Stimulated activated CD4-positive, alpha-beta T cell treated with anti-CD3 and anti-CD28 coated beads, Interleukin-4, amount 100 ng/mL, for 24 hours (primary cell): ENCODE results near the gene APBA1.
"Not testable (repeated sequence)": the region's sequence is repeated elsewhere in the genome, so short reads cannot be mapped to it uniquely, and the experiment has no call there.

ENCODE experiments used
- DNase-seq: peaks from one replicate; pipeline ENCODE4 v3.0.0-alpha.2; 2020

Gene APBA1

DNA sequence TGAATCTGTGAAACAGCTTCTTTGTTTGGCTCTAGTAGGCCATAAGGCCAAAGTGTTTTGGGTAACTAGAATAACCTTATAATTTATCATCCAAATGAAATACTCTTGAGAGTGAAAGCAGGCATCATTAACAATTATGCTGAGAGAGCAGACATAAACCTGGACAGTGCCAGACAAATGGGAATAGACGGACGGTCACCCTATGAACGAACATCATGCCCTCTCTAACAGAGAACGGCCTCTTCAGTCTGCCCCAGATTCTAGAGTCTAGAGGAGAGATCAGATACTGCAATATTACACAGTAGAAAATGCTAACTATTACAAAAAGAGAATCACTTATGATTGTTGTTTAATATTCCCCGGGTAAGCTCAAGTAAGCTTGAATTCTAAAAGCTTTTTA, 68.5 kb downstream of the APBA1 start:
- no peak for DNase-seq

DNA sequence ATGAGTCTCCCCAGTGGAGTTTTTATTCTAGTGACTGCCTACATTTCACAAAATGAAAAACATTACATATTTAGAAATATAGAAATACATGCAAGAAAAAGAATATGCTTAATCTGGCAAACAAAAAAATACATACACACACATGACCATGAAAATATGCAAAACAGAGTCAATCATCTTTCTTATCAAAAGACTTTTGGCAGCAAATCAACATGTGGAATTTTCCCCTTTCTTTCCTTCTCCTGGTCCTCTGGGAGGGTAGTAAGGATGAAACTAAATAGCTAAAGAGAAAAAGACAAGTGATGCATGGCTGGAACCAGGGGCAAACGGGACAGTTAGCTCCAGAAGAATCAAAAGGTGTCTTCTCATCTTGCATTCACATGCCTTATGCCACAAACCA, 69.4 kb downstream of the APBA1 start:
- DNase-seq = no peak

DNA sequence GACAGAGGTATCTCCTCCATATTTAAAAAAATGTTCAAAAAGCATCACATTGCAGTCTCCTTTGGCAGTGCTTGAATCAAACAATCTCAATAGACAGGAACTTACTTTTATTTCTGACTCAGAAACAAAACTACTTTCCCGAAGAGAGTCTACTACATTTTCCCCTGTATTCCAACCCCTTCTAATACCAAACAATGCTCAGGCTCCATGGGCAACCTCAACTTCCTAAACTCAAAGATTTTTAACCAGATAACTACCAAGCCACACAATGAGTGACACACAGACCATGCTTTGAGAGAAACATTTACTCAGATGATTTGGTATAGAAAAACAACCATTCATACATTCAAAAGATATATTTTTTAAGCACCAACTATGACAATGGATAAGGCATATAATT, 70.5 kb downstream of the APBA1 start:
- no peak for DNase-seq

DNA sequence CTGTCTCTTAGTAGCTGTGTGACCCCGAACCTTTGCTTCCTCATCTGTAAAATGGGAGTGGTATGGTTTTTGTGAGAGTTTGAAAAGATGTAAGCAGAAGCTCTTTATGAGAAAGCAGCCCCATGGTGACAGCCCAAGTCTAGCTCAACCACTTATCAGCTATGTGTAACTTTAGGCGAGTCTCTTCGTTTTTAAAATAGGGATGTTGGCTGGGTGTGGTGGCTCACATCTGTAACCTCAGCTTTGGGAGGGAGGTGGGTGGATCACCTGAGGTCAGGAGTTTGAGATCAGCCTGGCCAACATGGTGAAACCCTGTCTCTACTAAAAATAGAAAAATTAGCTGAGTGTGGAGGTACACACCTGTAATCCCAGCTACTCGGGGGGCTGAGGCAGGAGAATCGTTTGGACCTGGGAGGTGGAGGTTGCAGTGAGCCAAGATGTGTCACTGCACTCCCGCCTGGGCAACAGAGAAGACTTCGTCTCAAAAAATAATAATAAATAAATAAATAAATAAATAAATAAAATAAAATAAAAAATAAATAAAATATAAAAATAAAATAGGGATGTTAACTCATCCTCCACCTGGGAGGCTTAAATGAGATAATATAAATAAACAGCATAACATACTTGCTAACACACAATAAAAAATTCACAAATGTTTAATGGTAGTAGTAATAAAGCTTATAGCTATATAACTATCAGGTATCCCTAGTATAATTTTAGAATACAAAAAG, 71.7 kb downstream of the APBA1 start:
- DNase-seq = no peak

DNA sequence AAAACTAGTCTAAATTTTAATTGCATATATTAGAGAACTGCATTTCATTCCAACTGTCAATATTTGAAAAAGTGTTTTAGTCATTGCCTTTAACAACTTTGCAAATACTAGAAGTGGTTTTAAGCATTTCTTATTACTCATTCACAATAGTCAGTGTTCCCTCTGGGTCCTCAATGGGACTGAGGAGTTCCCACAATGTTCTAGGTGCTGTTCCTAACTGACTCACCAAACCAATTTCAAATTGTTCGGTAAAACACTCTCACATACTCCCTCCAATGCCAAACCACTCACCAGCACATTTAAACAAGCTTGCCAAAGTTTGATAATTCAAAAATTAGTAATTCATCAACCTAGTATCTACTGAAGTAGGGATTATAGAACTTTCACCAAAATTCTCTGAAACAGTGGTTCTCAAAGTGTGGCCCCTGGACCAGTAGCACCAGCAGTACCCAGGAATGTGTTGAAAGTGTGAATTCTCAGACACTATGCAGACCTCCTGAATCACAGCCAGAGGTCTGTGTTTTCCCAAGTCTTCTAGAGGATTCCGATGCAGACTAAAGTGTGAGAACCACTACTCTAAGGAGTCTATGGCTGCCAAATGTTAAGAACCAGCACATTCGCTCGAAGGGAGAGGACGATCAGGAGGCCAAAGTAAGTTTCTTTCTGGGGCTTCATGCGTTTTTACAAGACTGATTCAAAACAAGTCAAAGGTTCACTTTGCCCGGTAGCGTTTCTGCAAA, 72.8 kb downstream of the APBA1 start:
- no peak for DNase-seq

DNA sequence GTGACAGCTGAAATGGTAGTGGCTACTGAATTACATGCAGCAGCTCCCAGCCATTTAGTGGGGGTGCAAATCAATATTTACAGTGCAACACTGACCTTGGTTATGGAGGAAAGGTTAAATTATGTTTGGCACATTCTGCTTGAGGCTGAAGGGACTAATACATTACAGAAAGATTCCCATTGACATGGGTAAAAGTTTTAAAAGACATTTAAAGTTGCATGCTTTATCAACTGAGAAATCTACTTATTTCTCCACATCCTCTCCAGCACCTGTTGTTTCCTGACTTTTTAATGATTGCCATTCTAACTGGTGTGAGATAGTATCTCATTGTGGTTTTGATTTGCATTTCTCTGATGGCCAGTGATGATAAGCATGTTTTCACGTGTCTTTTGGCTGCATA, 75.3 kb downstream of the APBA1 start:
- DNase-seq = not testable (repeated sequence)

DNA sequence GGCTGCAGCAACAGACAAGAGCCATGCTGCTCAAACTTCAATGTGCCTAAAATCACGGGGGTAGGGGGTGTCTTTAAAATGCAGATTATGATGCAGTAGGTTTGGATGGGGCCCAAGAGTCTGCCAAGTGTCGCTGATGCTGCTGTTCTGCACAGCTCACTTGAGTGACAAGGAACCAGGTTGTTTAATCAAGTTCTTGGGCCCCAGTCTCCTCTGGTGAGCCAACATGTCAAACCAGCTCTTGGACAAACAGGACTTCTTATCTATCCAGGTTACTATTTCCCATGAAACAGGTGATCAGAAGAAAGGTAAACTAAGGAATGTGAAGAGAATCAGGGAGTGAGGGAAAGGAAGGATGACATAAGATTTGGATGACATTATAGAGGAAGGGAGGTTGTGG, 78.0 kb downstream of the APBA1 start:
- DNase-seq = no peak

DNA sequence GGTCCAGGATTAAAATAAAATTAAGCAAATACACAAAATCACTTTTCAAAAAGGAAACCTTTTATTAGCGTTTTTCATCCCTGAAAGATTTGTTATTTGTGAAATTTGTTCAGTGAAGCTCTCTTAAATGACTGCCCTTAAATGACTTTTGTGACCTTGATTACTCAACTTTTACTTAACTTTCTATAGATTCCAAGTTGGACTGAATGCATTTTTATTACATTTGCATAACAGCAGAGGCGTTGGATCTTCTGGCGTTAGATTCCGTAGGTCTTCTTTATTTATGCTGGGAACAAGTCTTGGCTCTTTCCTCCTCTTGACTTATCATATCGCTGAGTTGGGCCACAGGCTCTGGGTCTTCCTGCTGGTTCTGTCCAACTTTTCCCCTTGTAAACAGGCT, 78.4 kb downstream of the APBA1 start:
- no peak for DNase-seq

DNA sequence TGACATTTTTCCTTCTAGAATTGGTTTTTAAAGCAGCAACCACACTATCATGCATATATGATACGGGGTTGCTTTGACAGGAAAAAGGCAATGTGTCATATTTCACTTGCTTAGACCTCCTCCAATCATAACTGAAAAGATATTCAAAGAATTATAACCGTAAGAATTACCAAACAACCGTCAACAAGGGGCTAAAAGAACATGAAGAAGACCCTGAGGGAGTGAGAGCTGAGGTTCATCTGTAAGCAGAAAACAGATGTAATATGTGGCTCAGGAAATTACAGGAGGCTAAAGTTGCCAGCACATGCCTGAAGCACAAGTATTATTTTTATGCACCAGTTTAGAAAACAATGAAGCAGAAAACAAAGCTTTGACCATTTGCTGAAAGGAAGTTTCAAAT, 78.9 kb downstream of the APBA1 start:
- no peak for DNase-seq

DNA sequence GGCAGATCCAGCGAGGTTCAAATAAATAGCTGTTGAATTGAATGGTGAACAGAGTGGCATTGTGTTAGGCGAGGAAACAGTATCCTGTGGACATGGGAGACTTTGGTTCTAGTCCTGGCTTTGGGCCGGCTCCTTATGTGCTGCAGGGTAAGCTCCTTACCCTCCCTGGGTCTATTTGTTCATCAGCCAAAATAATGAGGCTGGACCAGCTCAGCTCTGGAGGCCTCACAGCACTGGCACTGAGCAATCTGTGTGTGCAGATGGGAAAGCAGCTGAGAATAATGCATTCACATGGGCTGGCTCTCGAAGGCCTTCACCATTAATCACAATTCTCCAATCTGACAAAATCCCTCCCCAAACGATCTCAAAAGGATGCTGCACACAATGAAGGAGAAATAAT, 81.9 kb downstream of the APBA1 start:
- DNase-seq = no peak

DNA sequence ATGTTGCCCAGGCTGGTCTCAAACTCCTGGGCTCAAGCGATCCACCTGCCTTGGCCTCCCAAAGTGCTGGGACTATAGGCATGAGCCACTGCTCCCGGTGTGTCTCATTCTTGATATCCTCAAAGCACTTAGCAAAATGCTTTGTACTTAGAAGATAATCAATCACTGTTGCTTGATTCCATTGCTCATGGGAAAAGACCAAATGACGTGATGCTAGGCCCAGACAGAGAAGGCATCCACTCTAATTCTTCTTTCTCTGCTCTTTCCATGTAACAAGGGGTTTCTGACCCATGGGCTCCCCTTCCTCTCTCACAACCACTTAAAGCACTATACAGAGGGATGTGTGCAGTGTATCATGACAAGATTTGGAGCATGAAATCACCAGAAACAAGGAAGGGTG, 83.0 kb downstream of the APBA1 start:
- no peak for DNase-seq

DNA sequence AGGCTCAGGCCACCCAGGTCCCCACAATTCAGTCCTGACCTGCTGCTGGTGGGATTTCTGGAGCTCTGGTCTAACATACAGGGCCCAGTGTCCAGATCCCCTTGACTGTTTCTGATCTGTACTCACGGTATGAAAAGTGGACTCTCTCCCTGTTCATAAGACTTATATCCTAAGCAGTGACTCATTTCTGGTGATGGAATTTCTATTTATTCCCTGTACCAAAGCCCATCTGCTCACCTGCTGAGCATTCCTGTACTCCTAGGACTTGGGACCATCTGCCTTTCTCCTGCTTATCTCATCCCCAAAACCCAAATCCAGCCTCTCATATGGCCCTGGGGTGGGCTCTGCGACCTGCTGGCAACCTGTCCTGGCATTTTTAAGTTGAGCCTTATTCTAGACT, 86.6 kb downstream of the APBA1 start:
- DNase-seq = no peak

DNA sequence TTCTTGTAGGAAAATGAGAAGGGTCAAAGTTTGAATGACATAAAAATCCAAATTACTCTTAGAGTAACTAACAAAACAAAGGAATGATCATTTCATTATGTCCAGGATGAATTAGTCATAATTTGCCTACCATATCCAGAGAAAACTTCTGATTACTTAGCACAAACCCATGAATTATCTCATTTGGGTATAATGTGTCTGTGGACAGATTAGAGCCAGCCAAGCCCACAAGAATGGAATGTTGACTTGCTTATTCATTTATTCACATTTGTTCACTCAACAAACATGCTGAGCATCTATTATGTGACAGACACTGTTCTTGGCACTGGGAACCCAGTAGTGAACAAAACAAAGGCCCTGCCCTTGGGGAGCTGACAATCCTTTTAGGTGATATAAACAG, 87.4 kb downstream of the APBA1 start:
- no peak for DNase-seq

DNA sequence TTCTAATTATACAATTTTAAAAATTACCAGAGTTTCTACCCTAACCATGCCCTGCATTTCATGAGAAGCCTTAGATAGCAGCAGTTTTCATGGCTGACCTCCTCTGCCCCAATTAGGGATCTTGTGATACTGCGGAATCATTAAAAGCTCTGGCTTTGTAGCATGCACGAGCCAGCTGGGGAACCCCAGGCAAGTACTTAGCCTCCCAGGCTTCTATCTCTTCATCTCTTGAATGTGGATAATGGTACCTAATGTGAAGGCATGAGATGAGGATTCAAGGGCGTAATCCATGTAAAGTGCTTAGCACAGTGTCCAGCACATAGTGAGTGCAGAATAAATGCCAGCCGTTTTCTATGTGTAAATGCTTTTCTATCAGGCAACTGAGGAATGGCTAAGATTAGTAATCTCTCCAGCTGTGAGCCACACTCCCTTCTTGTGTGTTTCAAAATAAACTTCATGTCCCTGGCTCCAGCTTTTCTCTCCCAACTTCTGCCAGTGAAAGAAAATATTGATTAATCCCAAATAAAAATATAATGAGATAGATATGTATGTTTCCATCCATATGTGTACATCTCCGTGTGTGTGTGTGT, 88.4 kb downstream of the APBA1 start:
- no peak for DNase-seq

DNA sequence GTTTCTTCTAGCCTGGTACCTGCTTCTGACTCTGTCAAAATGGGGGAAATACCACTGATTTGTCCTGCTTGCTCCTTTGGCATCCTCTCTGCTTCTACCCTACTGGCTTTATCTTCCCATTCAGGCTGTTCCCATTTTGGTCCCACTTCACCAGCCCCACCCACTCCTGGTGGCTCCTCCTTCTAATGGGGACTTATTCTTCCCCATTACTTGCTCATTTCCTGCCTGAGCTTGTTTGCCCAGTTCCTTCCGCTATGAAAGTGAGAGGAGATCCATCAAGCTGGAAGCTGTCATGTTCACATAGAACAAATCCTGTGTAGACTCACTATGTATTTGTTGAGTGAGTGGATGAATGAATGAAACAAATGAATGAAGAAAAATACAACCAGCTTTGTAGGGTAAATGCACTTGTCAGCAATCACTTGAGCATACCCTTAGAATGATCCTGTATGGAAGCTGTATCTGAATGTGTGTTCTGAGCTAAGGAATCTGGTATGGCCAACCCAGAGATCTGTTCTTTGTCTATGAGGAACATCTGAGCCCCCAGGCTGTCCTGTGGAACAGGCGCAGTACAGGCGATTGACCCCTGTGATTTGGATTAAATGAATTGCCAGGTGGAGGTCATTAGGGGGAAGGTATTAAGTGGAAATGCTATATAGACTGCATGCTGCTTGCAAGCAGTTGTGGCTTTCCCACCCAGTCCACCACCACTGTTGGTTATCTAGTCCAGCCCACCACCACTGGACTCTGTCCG, 89.5 kb downstream of the APBA1 start:
- no peak for DNase-seq

DNA sequence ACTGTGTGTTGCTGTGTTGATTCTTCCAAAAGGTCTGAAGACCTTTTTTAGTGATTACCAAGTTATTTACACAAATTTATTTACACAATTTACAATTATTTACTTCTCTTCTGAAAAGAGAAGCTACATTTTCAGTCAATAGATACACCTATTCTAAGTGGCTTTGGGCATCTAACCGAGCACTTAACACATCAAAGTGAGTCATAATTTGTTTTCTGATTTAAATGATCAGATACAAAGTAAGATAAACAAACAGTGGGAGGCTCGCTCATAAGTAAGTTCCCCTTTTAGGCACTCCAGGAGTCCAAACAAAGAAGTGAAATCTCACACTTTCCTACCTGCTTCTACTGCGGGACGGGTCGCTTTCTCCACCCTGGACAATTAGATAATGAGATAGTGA, 90.2 kb downstream of the APBA1 start:
- no peak for DNase-seq

DNA sequence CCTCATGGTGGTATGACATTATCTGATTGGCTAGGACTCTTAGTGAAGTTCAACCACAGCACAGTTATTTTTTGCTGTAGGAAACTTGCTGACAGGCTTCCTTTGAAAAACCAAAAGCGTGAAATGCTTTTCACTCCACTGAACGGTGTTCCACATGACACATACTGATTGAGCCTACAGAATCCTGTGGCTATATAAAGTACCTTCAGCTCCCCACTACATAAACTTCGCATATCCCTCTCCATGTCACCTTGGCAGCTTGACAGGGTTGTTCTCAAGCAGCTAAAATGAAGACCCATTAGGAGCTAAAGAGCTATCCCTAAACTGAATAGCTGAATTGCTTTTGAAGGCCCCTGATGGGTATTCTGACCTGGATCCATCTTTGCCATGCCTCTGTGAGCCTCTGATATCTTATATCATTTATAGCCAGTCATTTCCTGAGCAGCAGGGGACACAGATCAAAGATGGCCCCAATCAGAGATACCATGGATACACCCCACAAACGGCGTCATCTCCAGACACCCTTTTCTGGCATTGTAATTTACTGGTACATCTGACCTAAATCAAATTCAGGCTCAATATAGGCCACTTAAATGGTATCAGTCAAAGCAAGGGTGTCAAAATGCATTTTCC, 91.5 kb downstream of the APBA1 start:
- no peak for DNase-seq

DNA sequence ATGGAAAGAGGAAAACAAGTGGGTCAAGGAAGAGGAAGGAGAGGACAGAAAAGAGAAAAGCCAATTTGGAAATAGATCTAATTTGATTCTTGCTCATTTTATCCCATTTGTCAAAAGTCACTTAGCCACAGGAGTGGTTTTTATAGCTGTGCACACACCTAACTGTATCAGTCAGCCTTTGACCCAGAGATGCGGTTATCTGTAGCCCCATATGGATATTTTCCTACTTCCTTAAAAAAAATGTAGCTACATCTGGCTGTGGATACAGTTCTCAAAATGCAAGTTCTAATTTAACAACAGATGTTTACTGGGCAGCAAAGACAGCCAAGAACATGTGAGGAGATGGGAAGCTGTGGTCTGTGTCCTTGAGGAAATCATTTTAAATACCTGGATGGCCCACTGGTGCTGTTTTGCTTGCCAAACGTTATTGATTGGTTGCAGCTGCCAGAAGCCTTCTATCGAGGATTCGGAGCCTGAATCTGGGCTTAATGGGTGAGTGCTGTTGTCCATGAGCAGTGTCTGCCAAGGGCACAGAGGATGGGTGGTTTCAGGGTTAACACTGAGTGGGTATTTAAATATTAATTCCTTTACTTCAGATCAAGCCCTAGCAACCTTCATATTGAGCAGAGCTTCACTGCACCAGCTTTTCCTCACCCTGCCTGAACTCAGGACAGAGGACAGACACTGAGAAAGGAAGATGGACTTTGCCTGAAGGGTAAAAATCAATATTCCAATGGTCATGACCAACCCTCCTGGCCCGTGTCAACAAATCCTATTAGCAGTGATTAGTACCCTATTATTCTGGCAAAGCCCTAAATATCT, 92.2 kb downstream of the APBA1 start:
- no peak for DNase-seq

DNA sequence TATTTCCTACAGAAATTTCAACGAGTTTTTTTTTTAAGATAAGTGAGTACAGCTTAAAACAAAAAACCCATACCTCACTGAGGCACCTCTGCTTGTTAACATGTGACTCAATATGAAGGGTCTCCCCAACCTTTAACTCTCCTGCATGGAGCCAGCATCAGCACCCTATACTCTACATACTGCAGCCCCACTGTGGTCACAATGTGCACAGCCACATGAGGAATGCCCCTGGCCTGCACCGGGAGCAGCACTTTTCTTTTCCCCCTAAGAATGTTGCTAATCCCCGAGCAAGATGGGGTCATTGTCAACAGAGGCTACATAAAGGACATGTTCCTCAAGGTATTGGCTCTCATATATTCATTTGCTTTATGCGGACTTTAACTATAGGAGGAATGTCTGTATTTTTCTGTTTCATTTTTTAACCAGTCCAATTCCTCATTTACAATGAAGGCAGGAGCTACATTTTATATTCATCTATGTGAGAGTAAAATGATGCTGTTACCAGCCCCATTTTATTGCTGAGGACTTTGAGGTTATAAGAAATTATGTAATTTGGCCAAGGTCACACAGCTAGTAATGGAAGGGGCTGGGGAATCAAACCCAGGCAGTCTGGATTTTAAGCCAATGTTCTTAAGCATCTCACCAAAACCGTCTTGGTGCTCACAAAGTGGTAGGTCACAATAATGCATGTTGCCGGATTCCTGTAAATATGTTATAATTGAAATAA, 93.0 kb downstream of the APBA1 start:
- no peak for DNase-seq

DNA sequence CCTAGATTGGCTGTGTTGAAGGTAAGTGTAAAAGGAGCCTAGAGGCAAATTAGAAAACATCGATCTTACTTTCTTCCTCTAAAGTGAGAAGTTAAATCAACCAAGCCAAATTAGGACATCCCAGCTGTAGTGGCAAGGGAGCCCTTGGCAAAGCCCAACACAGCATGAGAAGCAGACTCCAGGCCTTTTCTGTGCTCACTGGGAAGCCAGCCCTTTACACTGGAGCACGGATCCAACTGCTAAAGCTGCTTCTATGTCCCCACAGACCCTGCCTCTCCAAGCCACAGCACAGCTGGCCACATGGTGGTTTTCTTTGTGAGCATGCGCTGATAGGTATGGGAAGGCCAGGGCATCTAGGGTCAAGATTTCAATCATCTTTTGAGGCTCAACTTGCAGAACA, 94.1 kb downstream of the APBA1 start:
- no peak for DNase-seq

DNA sequence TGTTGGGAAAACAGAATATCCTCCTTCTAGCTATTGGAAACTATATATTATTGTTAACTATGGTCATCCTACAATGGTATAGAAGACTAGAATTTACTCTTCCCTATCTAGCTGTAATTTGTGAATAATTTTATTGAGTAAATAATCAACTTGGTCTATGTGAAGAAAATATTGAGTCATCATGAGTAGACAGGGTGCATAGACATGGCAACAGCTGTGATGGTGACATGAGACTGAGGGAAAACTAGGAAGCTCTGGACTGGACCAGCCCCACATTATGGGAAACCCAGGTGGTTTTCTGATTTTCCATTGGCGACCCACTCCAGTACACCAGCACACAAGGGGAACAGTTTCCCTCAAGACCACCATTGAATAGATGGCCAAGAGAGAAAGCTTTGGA, 95.0 kb downstream of the APBA1 start:
- DNase-seq = no peak

DNA sequence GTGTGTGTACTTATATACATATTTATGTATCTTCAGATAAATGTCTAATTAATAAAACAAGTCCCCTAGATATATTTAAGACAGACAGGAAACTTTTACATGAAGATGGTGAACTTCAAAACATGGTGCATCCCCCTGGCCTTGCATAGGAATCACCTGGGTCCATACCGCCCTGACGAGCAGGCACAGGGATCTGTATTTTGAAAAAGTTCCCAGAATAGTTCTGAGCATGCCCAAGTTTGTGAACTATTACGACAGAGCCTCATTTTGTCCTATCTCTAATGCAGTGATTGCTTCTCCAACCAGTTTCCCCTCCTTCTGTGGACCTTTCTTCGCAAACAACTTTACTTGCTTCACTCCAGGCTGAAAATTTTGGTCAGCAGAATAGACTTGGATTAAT, 98.1 kb downstream of the APBA1 start:
- DNase-seq = no peak
